WTC11 (cell line): Measurements from ENCODE around the gene RBFOX1. TPM values are rescaled to one million over a fixed set of nuclear protein-coding genes. Genes with fewer than 3 reads are reported as not detected.
"Not testable (repeated sequence)": the region's sequence is repeated elsewhere in the genome, so short reads cannot be mapped to it uniquely, and the experiment has no call there.

Experiments
- ATAC-seq: fragments of 200-7000 bp; cut with Tn5 transposase; 2 replicates; pipeline ENCODE4 v1.10.0; 2021; ENCODE audit warnings: mild to moderate bottlenecking, moderate library complexity
- CTCF ChIA-PET: fragments of 300-600 bp; sonication (Branson Sonifier 250); formaldehyde crosslinking; loops from one replicate; lab custom pipeline; 2021; ENCODE audit warnings: antibody characterized with exemption; lab: Charles Lee
- POLR2A ChIA-PET: fragments of 350-600 bp; sonication (Branson Sonifier 250); formaldehyde crosslinking; loops from one replicate; lab custom pipeline; 2021; ENCODE audit warnings: antibody characterized with exemption; lab: Charles Lee
- DNase-seq: peaks from one replicate; pipeline ENCODE4 v3.0.0; 2021; ENCODE audit warnings: low spot score
- H3K27ac Mint-ChIP-seq: 2 replicates; pipeline ENCODE4 v1.8.0; 2021; ENCODE audit warnings: mixed read lengths
- H3K27me3 Mint-ChIP-seq: 2 replicates; pipeline ENCODE4 v1.8.0; 2021; ENCODE audit warnings: low read depth, mild to moderate bottlenecking, moderate library complexity, mixed read lengths
- H3K36me3 Mint-ChIP-seq: 2 replicates; pipeline ENCODE4 v1.8.0; 2021; ENCODE audit warnings: mixed read lengths
- H3K4me1 Mint-ChIP-seq: 2 replicates; pipeline ENCODE4 v1.8.0; 2022; ENCODE audit warnings: mixed read lengths
- H3K4me3 Mint-ChIP-seq: 2 replicates; pipeline ENCODE4 v1.8.0; 2021; ENCODE audit warnings: mild to moderate bottlenecking, moderate library complexity, mixed read lengths
- H3K9me3 Mint-ChIP-seq: 2 replicates; pipeline ENCODE4 v1.8.0; 2021; ENCODE audit warnings: mixed read lengths
- CREB1 ChIP-seq: sonication (generic); formaldehyde crosslinking; IDR thresholded peaks from 2 replicates; pipeline ENCODE4 v1.8.0; 2023; ENCODE audit warnings: mild to moderate bottlenecking, missing genetic modification reagents
- ELF4 ChIP-seq: sonication (generic); formaldehyde crosslinking; IDR thresholded peaks from 2 replicates; pipeline ENCODE4 v1.8.1; 2022; ENCODE audit warnings: low read depth, mild to moderate bottlenecking, moderate library complexity, missing genetic modification reagents
- MXD4 ChIP-seq: fragments of 250-450 bp; sonication (Bioruptor Pico); IDR thresholded peaks from 2 replicates; pipeline ENCODE4 v1.8.0; 2021; ENCODE audit warnings: mild to moderate bottlenecking, moderate library complexity, borderline replicate concordance
- NFATC4 ChIP-seq: fragments of 250-450 bp; sonication (Bioruptor Pico); IDR thresholded peaks from 2 replicates; pipeline ENCODE4 v1.9.0; 2021; ENCODE audit warnings: mild to moderate bottlenecking
- NFE2L1 ChIP-seq: sonication (generic); formaldehyde crosslinking; IDR thresholded peaks from 2 replicates; pipeline ENCODE4 v1.8.1; 2023; ENCODE audit warnings: missing genetic modification reagents
- NR2C2 ChIP-seq: sonication (generic); formaldehyde crosslinking; IDR thresholded peaks from 2 replicates; pipeline ENCODE4 v1.8.0; 2022; ENCODE audit warnings: mild to moderate bottlenecking, missing genetic modification reagents
- NR3C1 ChIP-seq: sonication (generic); formaldehyde crosslinking; conservative IDR thresholded peaks from 2 replicates; pipeline ENCODE4 v1.8.1; 2023; ENCODE audit warnings: low read depth, mild to moderate bottlenecking, missing genetic modification reagents
- OVOL2 ChIP-seq: fragments of 250-450 bp; sonication (Bioruptor Pico); IDR thresholded peaks from 2 replicates; pipeline ENCODE4 v1.9.0; 2021; ENCODE audit warnings: mild to moderate bottlenecking, borderline replicate concordance
- SMAD3 ChIP-seq: sonication (generic); formaldehyde crosslinking; IDR thresholded peaks from 2 replicates; pipeline ENCODE4 v1.8.0; 2022; ENCODE audit warnings: missing genetic modification reagents, mild to moderate bottlenecking, borderline replicate concordance
- STAT6 ChIP-seq: sonication (generic); formaldehyde crosslinking; conservative IDR thresholded peaks from 2 replicates; pipeline ENCODE4 v1.8.1; 2023; ENCODE audit warnings: mild to moderate bottlenecking, low read depth, missing genetic modification reagents, moderate library complexity
- TEAD1 ChIP-seq: sonication (generic); formaldehyde crosslinking; IDR thresholded peaks from 2 replicates; pipeline ENCODE4 v1.8.0; 2022; ENCODE audit warnings: mild to moderate bottlenecking, missing genetic modification reagents
- ZNF121 ChIP-seq: sonication (generic); formaldehyde crosslinking; IDR thresholded peaks from 2 replicates; pipeline ENCODE4 v1.8.0; 2023; ENCODE audit warnings: missing genetic modification reagents
- ZNF263 ChIP-seq: sonication (generic); formaldehyde crosslinking; IDR thresholded peaks from 2 replicates; pipeline ENCODE4 v1.8.1; 2022; ENCODE audit warnings: low read depth, mild to moderate bottlenecking, moderate library complexity, missing genetic modification reagents
- ZNF317 ChIP-seq: sonication (generic); formaldehyde crosslinking; IDR thresholded peaks from 2 replicates; pipeline ENCODE4 v1.8.1; 2023; ENCODE audit warnings: low read depth, mild to moderate bottlenecking, moderate library complexity, missing genetic modification reagents, borderline replicate concordance
- total RNA-seq: library from RNA; stranded (reverse); gene quantifications from 3 replicates; pipeline ENCODE4 v1.2.3, GENCODE V29; 2021
- TF ChIP-seq, protein P1 (sequence below): sonication (generic); formaldehyde crosslinking; conservative IDR thresholded peaks from 2 replicates; pipeline ENCODE4 v1.8.1; 2022; ENCODE audit warnings: mild to moderate bottlenecking, missing genetic modification reagents
- TF ChIP-seq, protein P2 (sequence below): sonication (generic); formaldehyde crosslinking; IDR thresholded peaks from 2 replicates; pipeline ENCODE4 v1.8.1; 2023; ENCODE audit warnings: mild to moderate bottlenecking, moderate library complexity, missing genetic modification reagents
- TF ChIP-seq, protein P3 (sequence below): fragments of 250-450 bp; sonication (Bioruptor Pico); IDR thresholded peaks from 2 replicates; pipeline ENCODE4 v1.8.0; 2021; ENCODE audit warnings: mild to moderate bottlenecking
- TF ChIP-seq, protein P4 (sequence below): fragments of 250-450 bp; sonication (Bioruptor Pico); IDR thresholded peaks from 2 replicates; pipeline ENCODE4 v1.9.0; 2021; ENCODE audit warnings: mild to moderate bottlenecking
- TF ChIP-seq, protein P5 (sequence below): sonication (generic); formaldehyde crosslinking; IDR thresholded peaks from 2 replicates; pipeline ENCODE4 v1.8.1; 2022; ENCODE audit warnings: low read depth, mild to moderate bottlenecking, moderate library complexity, missing genetic modification reagents, borderline replicate concordance

The RBFOX1 gene
- total RNA-seq, 1 experiment from 2014 or later, result 1.1 TPM

DNA sequence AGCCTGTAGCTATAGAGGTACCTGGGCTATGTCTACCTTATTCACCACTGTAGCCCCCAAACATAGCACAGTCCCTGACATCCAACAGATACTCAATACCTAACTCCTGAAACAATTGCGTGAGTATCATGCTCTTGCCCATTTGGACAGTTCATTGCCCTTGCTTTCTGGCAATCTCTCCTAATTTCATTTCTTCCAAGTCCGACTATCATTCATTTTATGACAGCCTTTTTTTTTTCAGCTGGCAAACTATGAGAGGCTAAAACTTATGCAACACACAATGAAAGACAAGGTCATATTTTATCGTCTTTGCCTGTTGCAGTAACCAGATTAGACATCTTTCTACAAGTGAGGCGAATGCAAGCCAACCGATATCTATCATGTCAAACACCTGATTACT is 169.2 kb downstream of the RBFOX1 start:
- POLR2A ChIA-PET, result no interaction called here
- TF ChIP-seq, protein P1, sequence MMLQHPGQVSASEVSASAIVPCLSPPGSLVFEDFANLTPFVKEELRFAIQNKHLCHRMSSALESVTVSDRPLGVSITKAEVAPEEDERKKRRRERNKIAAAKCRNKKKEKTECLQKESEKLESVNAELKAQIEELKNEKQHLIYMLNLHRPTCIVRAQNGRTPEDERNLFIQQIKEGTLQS, result no peak
- TF ChIP-seq NR2C2 (CRISPR knock-in tag), result no peak
- TF ChIP-seq, protein P2, sequence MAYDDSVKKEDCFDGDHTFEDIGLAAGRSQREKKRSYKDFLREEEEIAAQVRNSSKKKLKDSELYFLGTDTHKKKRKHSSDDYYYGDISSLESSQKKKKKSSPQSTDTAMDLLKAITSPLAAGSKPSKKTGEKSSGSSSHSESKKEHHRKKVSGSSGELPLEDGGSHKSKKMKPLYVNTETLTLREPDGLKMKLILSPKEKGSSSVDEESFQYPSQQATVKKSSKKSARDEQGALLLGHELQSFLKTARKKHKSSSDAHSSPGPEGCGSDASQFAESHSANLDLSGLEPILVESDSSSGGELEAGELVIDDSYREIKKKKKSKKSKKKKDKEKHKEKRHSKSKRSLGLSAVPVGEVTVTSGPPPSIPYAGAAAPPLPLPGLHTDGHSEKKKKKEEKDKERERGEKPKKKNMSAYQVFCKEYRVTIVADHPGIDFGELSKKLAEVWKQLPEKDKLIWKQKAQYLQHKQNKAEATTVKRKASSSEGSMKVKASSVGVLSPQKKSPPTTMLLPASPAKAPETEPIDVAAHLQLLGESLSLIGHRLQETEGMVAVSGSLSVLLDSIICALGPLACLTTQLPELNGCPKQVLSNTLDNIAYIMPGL (CRISPR knock-in tag), result no peak
- TF ChIP-seq CREB1 (CRISPR knock-in tag), result no peak
- no peak for TF ChIP-seq STAT6 (CRISPR knock-in tag)
- TF ChIP-seq, protein P3, sequence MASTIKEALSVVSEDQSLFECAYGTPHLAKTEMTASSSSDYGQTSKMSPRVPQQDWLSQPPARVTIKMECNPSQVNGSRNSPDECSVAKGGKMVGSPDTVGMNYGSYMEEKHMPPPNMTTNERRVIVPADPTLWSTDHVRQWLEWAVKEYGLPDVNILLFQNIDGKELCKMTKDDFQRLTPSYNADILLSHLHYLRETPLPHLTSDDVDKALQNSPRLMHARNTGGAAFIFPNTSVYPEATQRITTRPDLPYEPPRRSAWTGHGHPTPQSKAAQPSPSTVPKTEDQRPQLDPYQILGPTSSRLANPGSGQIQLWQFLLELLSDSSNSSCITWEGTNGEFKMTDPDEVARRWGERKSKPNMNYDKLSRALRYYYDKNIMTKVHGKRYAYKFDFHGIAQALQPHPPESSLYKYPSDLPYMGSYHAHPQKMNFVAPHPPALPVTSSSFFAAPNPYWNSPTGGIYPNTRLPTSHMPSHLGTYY (CRISPR knock-in tag), result no peak
- TF ChIP-seq, protein P4, sequence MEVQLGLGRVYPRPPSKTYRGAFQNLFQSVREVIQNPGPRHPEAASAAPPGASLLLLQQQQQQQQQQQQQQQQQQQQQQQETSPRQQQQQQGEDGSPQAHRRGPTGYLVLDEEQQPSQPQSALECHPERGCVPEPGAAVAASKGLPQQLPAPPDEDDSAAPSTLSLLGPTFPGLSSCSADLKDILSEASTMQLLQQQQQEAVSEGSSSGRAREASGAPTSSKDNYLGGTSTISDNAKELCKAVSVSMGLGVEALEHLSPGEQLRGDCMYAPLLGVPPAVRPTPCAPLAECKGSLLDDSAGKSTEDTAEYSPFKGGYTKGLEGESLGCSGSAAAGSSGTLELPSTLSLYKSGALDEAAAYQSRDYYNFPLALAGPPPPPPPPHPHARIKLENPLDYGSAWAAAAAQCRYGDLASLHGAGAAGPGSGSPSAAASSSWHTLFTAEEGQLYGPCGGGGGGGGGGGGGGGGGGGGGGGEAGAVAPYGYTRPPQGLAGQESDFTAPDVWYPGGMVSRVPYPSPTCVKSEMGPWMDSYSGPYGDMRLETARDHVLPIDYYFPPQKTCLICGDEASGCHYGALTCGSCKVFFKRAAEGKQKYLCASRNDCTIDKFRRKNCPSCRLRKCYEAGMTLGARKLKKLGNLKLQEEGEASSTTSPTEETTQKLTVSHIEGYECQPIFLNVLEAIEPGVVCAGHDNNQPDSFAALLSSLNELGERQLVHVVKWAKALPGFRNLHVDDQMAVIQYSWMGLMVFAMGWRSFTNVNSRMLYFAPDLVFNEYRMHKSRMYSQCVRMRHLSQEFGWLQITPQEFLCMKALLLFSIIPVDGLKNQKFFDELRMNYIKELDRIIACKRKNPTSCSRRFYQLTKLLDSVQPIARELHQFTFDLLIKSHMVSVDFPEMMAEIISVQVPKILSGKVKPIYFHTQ (CRISPR knock-in tag), result no peak
- no peak for TF ChIP-seq ZNF263
- no peak for TF ChIP-seq ZNF317 (CRISPR knock-in tag)
- no peak for TF ChIP-seq NFE2L1
- TF ChIP-seq, protein P5, sequence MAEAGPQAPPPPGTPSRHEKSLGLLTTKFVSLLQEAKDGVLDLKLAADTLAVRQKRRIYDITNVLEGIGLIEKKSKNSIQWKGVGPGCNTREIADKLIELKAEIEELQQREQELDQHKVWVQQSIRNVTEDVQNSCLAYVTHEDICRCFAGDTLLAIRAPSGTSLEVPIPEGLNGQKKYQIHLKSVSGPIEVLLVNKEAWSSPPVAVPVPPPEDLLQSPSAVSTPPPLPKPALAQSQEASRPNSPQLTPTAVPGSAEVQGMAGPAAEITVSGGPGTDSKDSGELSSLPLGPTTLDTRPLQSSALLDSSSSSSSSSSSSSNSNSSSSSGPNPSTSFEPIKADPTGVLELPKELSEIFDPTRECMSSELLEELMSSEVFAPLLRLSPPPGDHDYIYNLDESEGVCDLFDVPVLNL, result no peak
- CTCF ChIA-PET, result no interaction called here
- H3K9me3 Mint-ChIP-seq, result peaks cover 87% of the 10 kb centered on the region
- no peak overlapping the region for H3K4me3 Mint-ChIP-seq
- H3K27me3 Mint-ChIP-seq, result peaks cover 3% of the 10 kb centered on the region; the same call in 1 of the 2 replicates
- no peak for ATAC-seq
- peaks cover 64% of the 10 kb centered on the region for H3K36me3 Mint-ChIP-seq
- H3K4me1 Mint-ChIP-seq, result no peaks in the 10 kb centered on the region
- no peak for DNase-seq
- H3K27ac Mint-ChIP-seq, result no peak overlapping the region

- DNase-seq, H3K27me3 Mint-ChIP-seq, H3K27ac Mint-ChIP-seq, H3K4me1 Mint-ChIP-seq, ATAC-seq, CTCF ChIA-PET, H3K4me3 Mint-ChIP-seq, POLR2A ChIA-PET: not testable (repeated sequence)
- Mint-ChIP-seq H3K36me3 (peaks cover 56% of the 10 kb centered on the region), H3K9me3 (peaks cover 82% of the 10 kb centered on the region)
These were observed 170.0 kb downstream of the RBFOX1 start for GRCh38 chr16:7502591-7503157.

- peaks cover 74% of the 10 kb centered on the region for H3K9me3 Mint-ChIP-seq
These were observed 171.0 kb downstream of the RBFOX1 start for GRCh38 chr16:7503666-7504065.

More at GRCh38 chr16:7503666-7504065, 171.0 kb downstream of the RBFOX1 start:
- ChIA-PET CTCF (no interaction called here), POLR2A (no interaction called here)
- Mint-ChIP-seq H3K27ac (no peak overlapping the region), H3K4me1 (no peaks in the 10 kb centered on the region), H3K4me3 (no peak overlapping the region), H3K27me3 (peaks cover 3% of the 10 kb centered on the region; the same call in 1 of the 2 replicates), H3K36me3 (peaks cover 53% of the 10 kb centered on the region)
- TF ChIP-seq ELF4 (CRISPR knock-in tag) (no peak), OVOL2 (CRISPR knock-in tag) (no peak), SMAD3 (CRISPR knock-in tag) (no peak), NR2C2 (CRISPR knock-in tag) (no peak), NR3C1 (no peak), MXD4 (CRISPR knock-in tag) (no peak), NFATC4 (CRISPR knock-in tag) (no peak), TEAD1 (no peak), ZNF121 (CRISPR knock-in tag) (no peak)
- TF ChIP-seq, protein P3 (CRISPR knock-in tag), result no peak
- ATAC-seq (no peak), DNase-seq (no peak)
